Stimulated activated CD8-positive, alpha-beta memory T cell treated with anti-CD3 and anti-CD28 coated beads, Interleukin-15, amount 100 ng/mL, for 24 hours (primary cell): ENCODE measurements around the gene EID2B.

Experiments used
- DNase-seq: peaks from one replicate; pipeline ENCODE4 v3.0.0-alpha.2; 2020; ENCODE audit warnings: low read depth

Gene EID2B

GRCh38 chr19:39532233-39533002 lies at the start of gene EID2B:
Gene EID2B, minus strand, starts transcription at chr19:39532852. Its CDS starts 50 bp downstream, at chr19:39532802.
- DNase-seq: peak; percentile 91

GRCh38 chr19:39582442-39582841 lies 49.8 kb upstream of the EID2B start:
- no peak for DNase-seq

- no peak for DNase-seq
These were observed 36.0 kb upstream of the EID2B start for GRCh38 chr19:39568604-39569003.

- DNase-seq: no peak
These were observed 33.4 kb upstream of the EID2B start for GRCh38 chr19:39566064-39566463.

GRCh38 chr19:39563408-39563807 lies 30.8 kb upstream of the EID2B start:
- DNase-seq: no peak

GRCh38 chr19:39558624-39559117 lies 26.0 kb upstream of the EID2B start:
- no peak for DNase-seq

- DNase-seq: no peak
These were observed 25.4 kb upstream of the EID2B start for GRCh38 chr19:39557811-39558623.

GRCh38 chr19:39555883-39556282 lies 23.2 kb upstream of the EID2B start:
- no peak for DNase-seq

GRCh38 chr19:39554701-39555311 lies 22.2 kb upstream of the EID2B start:
- no peak for DNase-seq

GRCh38 chr19:39553082-39553652 lies 20.5 kb upstream of the EID2B start:
- no peak for DNase-seq

GRCh38 chr19:39550197-39550596 lies 17.5 kb upstream of the EID2B start:
- no peak for DNase-seq

GRCh38 chr19:39546599-39546998 lies 13.9 kb upstream of the EID2B start:
- no peak for DNase-seq

GRCh38 chr19:39544911-39545310 lies 12.3 kb upstream of the EID2B start:
- DNase-seq: no peak

GRCh38 chr19:39544226-39544903 lies 11.7 kb upstream of the EID2B start:
- no peak for DNase-seq

GRCh38 chr19:39543477-39543857 lies 10.8 kb upstream of the EID2B start:
- no peak for DNase-seq

GRCh38 chr19:39542206-39542605 lies 9.6 kb upstream of the EID2B start:
- no peak for DNase-seq

GRCh38 chr19:39540333-39540673 lies 7.7 kb upstream of the EID2B start:
- DNase-seq: no peak

GRCh38 chr19:39539518-39540332 lies 7.1 kb upstream of the EID2B start, which contains the start of gene EID2:
Gene EID2, minus strand, starts transcription at chr19:39540161. Its CDS starts 82 bp downstream, at chr19:39540079.
- peak; percentile 94 for DNase-seq

GRCh38 chr19:39539165-39539517 lies 6.5 kb upstream of the EID2B start:
- DNase-seq: no peak

- no peak for DNase-seq
These were observed 1.1 kb upstream of the EID2B start for GRCh38 chr19:39533791-39534190.

GRCh38 chr19:39533003-39533512 lies 406 bp upstream of the EID2B start:
- no peak for DNase-seq
